Neural cell (in vitro differentiated cells): ENCODE results near the gene ATXN1L. TPM values are rescaled to one million over a fixed set of nuclear protein-coding genes. Genes with fewer than 3 reads are reported as not detected.

ENCODE experiments used
- H2AFZ ChIP-seq: fragments of 200-600, 300-800 bp; sonication (generic), shearing (Covaris generic); 2 replicates; pipeline ENCODE4 v1.6.0; 2014; ENCODE audit warnings: low read depth, mild to moderate bottlenecking, antibody characterized with exemption, low read length, moderate library complexity
- H3F3A ChIP-seq: fragments of 200-600 bp; shearing (Covaris generic); 2 replicates; pipeline ENCODE4 v1.6.1; 2016; ENCODE audit warnings: mild to moderate bottlenecking, moderate library complexity, mixed read lengths, antibody characterized with exemption, low read length; ENCODE audit not compliant: insufficient read depth, poor library complexity, severe bottlenecking
- H3K27ac ChIP-seq: fragments of 200-600, 300-800 bp; sonication (generic), shearing (Covaris generic); 2 replicates; pipeline ENCODE4 v1.5.1; 2014; ENCODE audit warnings: mild to moderate bottlenecking, low read length, moderate library complexity
- H3K27me3 ChIP-seq: fragments of 300-800, 200-600 bp; sonication (generic), shearing (Covaris generic); 2 replicates; pipeline ENCODE4 v1.6.0; 2014; ENCODE audit warnings: mild to moderate bottlenecking, low read depth, low read length, moderate library complexity; ENCODE audit not compliant: insufficient read depth
- H3K36me3 ChIP-seq: fragments of 300-800, 200-600 bp; sonication (generic), shearing (Covaris generic); 2 replicates; pipeline ENCODE4 v1.5.1; 2014; ENCODE audit warnings: mild to moderate bottlenecking, antibody characterized with exemption, low read length, moderate library complexity; ENCODE audit not compliant: insufficient read depth
- H3K4me2 ChIP-seq: fragments of 300-800, 200-600 bp; sonication (generic), shearing (Covaris generic); 2 replicates; pipeline ENCODE4 v1.6.0; 2014; ENCODE audit warnings: mild to moderate bottlenecking, low read length
- H3K4me3 ChIP-seq: fragments of 300-800, 200-600 bp; sonication (generic), shearing (Covaris generic); 2 replicates; pipeline ENCODE4 v1.5.1; 2014; ENCODE audit warnings: mild to moderate bottlenecking, low read length, moderate library complexity
- H3K79me2 ChIP-seq: fragments of 200-600 bp; shearing (Covaris generic); replicated peaks from 2 replicates; pipeline ENCODE4 v1.6.0; 2014; ENCODE audit warnings: mild to moderate bottlenecking, low read length, moderate library complexity; ENCODE audit not compliant: insufficient read depth
- H3K9ac ChIP-seq: fragments of 300-800, 200-600 bp; sonication (generic), shearing (Covaris generic); 2 replicates; pipeline ENCODE4 v1.6.1; 2016; ENCODE audit warnings: mild to moderate bottlenecking, low read length, mixed read lengths
- H3K9me2 ChIP-seq: fragments of 200-600 bp; shearing (Covaris generic); 2 replicates; pipeline ENCODE4 v1.6.1; 2016; ENCODE audit warnings: mild to moderate bottlenecking, low read length, mixed read lengths; ENCODE audit not compliant: insufficient read depth
- H3K9me3 ChIP-seq: fragments of 200-600, 300-800 bp; sonication (generic), shearing (Covaris generic); 2 replicates; pipeline ENCODE4 v1.6.1; 2016; ENCODE audit warnings: mild to moderate bottlenecking, mixed run types, low read length, moderate library complexity, mixed read lengths
- H4K20me1 ChIP-seq: fragments of 200-600 bp; shearing (Covaris generic); 2 replicates; pipeline ENCODE4 v1.6.1; 2016; ENCODE audit warnings: mild to moderate bottlenecking, mixed run types; ENCODE audit not compliant: insufficient read depth
- EP300 ChIP-seq: fragments of 450-650 bp; conservative IDR thresholded peaks from 2 replicates; pipeline ENCODE4 v1.6.1; 2014; ENCODE audit warnings: antibody characterized with exemption, mild to moderate bottlenecking, moderate library complexity; ENCODE audit not compliant: poor library complexity, severe bottlenecking
- EZH2 ChIP-seq: fragments of 200-600, 300-800 bp; shearing (Covaris generic), sonication (generic); IDR thresholded peaks from 2 replicates; pipeline ENCODE4 v1.6.1; 2014; ENCODE audit warnings: antibody characterized with exemption, low read length, borderline replicate concordance, mild to moderate bottlenecking; ENCODE audit not compliant: insufficient read depth, poor library complexity, severe bottlenecking
- MXI1 ChIP-seq: fragments of 450-650 bp; conservative IDR thresholded peaks from 2 replicates; pipeline ENCODE4 v1.6.1; 2014; ENCODE audit warnings: antibody characterized with exemption, mild to moderate bottlenecking; ENCODE audit not compliant: poor library complexity, severe bottlenecking
- POLR2AphosphoS5 ChIP-seq: IDR thresholded peaks from 2 replicates; pipeline ENCODE4 v1.6.1; 2012
- RAD21 ChIP-seq: fragments of 450-650 bp; conservative IDR thresholded peaks from 2 replicates; pipeline ENCODE4 v1.6.1; 2014; ENCODE audit warnings: antibody characterized with exemption, mild to moderate bottlenecking, moderate library complexity
- SMC3 ChIP-seq: fragments of 450-650 bp; conservative IDR thresholded peaks from 2 replicates; pipeline ENCODE4 v1.6.1; 2014; ENCODE audit warnings: antibody characterized with exemption, mild to moderate bottlenecking, moderate library complexity; ENCODE audit not compliant: poor library complexity
- TAF1 ChIP-seq: IDR thresholded peaks from 2 replicates; pipeline ENCODE4 v1.6.1; 2012; ENCODE audit warnings: low read depth
- polyA plus RNA-seq: library from polyadenylated mRNA; depleted of rRNA; stranded (reverse); fragments of >200 nt; gene quantifications from 2 replicates; pipeline ENCODE4 v1.2.3, GENCODE V29; 2014
- TF ChIP-seq, protein P1 (sequence below): IDR thresholded peaks from 2 replicates; pipeline ENCODE4 v1.6.1; 2012; ENCODE audit warnings: borderline replicate concordance
- TF ChIP-seq, protein P2 (sequence below): fragments of 450-650 bp; IDR thresholded peaks from 2 replicates; pipeline ENCODE4 v1.5.1; 2014; ENCODE audit warnings: antibody characterized with exemption, mild to moderate bottlenecking, moderate library complexity; ENCODE audit not compliant: poor library complexity, severe bottlenecking

The ATXN1L gene
- polyA plus RNA-seq, 1 donor from 2014 or later: 9.5 TPM

DNA sequence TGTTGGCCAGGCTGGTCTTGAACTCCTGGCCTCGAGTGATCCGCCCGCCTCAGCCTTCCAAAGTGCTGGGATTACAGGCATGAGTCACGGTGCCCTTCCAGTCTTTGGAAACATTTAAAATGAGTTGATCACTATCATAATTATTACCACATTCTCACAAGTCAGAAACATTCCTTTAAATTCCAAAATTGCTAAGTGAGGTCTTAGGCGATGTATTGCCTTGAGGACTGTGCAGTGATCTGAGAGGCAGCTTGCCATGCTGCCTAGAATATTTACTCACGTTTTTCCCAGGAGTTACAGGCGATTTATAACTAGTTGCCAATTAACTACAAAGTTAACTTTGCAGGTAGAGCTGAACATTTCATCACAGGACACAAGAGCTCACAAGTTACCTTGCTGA is 5.7 kb upstream of the ATXN1L start:
- no peaks in the 10 kb centered on the region for H3F3A ChIP-seq
- no peak overlapping the region for H3K9ac ChIP-seq
- H3K36me3 ChIP-seq: no peaks in the 10 kb centered on the region
- H3K79me2 ChIP-seq: no peaks in the 10 kb centered on the region
- H3K27ac ChIP-seq: no peak overlapping the region
- H3K4me2 ChIP-seq: no peak overlapping the region
- no peak overlapping the region for H3K4me3 ChIP-seq
- H3K9me3 ChIP-seq: no peaks in the 10 kb centered on the region
- no peaks in the 10 kb centered on the region for H3K27me3 ChIP-seq
- H4K20me1 ChIP-seq: no peaks in the 10 kb centered on the region
- TF ChIP-seq TAF1 (no peak), SMC3 (no peak), POLR2AphosphoS5 (no peak), EP300 (no peak), EZH2 (no peak), MXI1 (no peak), RAD21 (no peak)
- TF ChIP-seq, protein P1, sequence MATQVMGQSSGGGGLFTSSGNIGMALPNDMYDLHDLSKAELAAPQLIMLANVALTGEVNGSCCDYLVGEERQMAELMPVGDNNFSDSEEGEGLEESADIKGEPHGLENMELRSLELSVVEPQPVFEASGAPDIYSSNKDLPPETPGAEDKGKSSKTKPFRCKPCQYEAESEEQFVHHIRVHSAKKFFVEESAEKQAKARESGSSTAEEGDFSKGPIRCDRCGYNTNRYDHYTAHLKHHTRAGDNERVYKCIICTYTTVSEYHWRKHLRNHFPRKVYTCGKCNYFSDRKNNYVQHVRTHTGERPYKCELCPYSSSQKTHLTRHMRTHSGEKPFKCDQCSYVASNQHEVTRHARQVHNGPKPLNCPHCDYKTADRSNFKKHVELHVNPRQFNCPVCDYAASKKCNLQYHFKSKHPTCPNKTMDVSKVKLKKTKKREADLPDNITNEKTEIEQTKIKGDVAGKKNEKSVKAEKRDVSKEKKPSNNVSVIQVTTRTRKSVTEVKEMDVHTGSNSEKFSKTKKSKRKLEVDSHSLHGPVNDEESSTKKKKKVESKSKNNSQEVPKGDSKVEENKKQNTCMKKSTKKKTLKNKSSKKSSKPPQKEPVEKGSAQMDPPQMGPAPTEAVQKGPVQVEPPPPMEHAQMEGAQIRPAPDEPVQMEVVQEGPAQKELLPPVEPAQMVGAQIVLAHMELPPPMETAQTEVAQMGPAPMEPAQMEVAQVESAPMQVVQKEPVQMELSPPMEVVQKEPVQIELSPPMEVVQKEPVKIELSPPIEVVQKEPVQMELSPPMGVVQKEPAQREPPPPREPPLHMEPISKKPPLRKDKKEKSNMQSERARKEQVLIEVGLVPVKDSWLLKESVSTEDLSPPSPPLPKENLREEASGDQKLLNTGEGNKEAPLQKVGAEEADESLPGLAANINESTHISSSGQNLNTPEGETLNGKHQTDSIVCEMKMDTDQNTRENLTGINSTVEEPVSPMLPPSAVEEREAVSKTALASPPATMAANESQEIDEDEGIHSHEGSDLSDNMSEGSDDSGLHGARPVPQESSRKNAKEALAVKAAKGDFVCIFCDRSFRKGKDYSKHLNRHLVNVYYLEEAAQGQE: no peak
- TF ChIP-seq, protein P2, sequence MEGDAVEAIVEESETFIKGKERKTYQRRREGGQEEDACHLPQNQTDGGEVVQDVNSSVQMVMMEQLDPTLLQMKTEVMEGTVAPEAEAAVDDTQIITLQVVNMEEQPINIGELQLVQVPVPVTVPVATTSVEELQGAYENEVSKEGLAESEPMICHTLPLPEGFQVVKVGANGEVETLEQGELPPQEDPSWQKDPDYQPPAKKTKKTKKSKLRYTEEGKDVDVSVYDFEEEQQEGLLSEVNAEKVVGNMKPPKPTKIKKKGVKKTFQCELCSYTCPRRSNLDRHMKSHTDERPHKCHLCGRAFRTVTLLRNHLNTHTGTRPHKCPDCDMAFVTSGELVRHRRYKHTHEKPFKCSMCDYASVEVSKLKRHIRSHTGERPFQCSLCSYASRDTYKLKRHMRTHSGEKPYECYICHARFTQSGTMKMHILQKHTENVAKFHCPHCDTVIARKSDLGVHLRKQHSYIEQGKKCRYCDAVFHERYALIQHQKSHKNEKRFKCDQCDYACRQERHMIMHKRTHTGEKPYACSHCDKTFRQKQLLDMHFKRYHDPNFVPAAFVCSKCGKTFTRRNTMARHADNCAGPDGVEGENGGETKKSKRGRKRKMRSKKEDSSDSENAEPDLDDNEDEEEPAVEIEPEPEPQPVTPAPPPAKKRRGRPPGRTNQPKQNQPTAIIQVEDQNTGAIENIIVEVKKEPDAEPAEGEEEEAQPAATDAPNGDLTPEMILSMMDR: no peak
- H2AFZ ChIP-seq: no peak overlapping the region
- H3K9me2 ChIP-seq: no peaks in the 10 kb centered on the region

DNA sequence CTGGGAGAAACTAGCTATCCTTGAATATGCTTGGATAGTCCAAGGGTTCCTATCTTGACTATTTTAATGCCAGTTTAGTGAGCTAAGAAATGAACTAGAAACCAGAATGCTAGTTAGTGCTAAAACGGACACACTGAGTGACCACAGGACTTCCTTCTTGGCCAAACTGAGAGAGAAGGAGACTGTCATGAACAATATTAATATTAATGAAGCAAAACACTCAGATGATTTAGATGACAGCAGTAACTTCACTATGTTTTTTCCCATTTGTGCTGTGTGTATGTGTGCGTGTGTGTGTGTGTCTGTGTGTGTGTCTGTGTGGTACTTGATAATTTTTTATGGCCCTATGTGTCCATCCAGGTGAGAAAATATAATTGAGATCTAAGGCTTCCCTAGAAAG is 2.2 kb upstream of the ATXN1L start:
- no peak overlapping the region for H3K9ac ChIP-seq
- H3K27me3 ChIP-seq: no peaks in the 10 kb centered on the region
- H3F3A ChIP-seq: no peaks in the 10 kb centered on the region
- H2AFZ ChIP-seq: no peak overlapping the region
- H3K9me3 ChIP-seq: no peaks in the 10 kb centered on the region
- H3K79me2 ChIP-seq: peaks cover 25% of the 10 kb centered on the region
- no peak for TF ChIP-seq RAD21
- no peak for TF ChIP-seq SMC3
- no peak for TF ChIP-seq MXI1
- TF ChIP-seq, protein P1: no peak
- TF ChIP-seq TAF1: no peak
- TF ChIP-seq POLR2AphosphoS5: no peak
- no peak for TF ChIP-seq EP300
- TF ChIP-seq EZH2: no peak
- TF ChIP-seq, protein P2: no peak
- H3K4me2 ChIP-seq: no peak overlapping the region
- H3K4me3 ChIP-seq: no peak overlapping the region
- no peaks in the 10 kb centered on the region for H3K9me2 ChIP-seq
- H4K20me1 ChIP-seq: no peaks in the 10 kb centered on the region
- H3K27ac ChIP-seq: no peak overlapping the region
- H3K36me3 ChIP-seq: no peaks in the 10 kb centered on the region
